Subcutaneous abdominal adipose tissue (tissue), 5 donors: ENCODE results near the gene LGALS8.

Experiments
- H3K27ac ChIP-seq: one replicate; pipeline ENCODE4 v1.7.0; 2013; ENCODE audit warnings: low read depth, mild to moderate bottlenecking, inconsistent platforms, low read length, moderate library complexity
- H3K27me3 ChIP-seq, 5 donors: one replicate each; pipeline ENCODE4 v1.7.0; 2013; ENCODE audit warnings: low read length in 5 of 5, inconsistent platforms in 1 of 5; ENCODE audit not compliant: control insufficient read depth in 5 of 5, insufficient read depth in 4 of 5
- H3K36me3 ChIP-seq, 5 donors: one replicate each; pipeline ENCODE4 v1.7.0; 2013; ENCODE audit warnings: low read length in 5 of 5; ENCODE audit not compliant: control insufficient read depth in 5 of 5, insufficient read depth in 5 of 5
- H3K4me1 ChIP-seq, 5 donors: one replicate each; pipeline ENCODE4 v1.7.0; 2013; ENCODE audit warnings: low read length in 5 of 5, mild to moderate bottlenecking in 3 of 5, moderate library complexity in 1 of 5; ENCODE audit not compliant: control insufficient read depth in 5 of 5, insufficient read depth in 5 of 5
- H3K4me3 ChIP-seq, 5 donors: one replicate each; pipeline ENCODE4 v1.7.0; 2013; ENCODE audit warnings: low read length in 5 of 5, low read depth in 1 of 5
- H3K9ac ChIP-seq, 5 donors: one replicate each; pipeline ENCODE4 v1.7.0; 2013; ENCODE audit warnings: low read length in 5 of 5, mild to moderate bottlenecking in 4 of 5, moderate library complexity in 3 of 5
- H3K9me3 ChIP-seq, 5 donors: one replicate each; pipeline ENCODE4 v1.7.0; 2013; ENCODE audit warnings: low read length in 5 of 5; ENCODE audit not compliant: control insufficient read depth in 5 of 5
- donor health status: healthy.
- donor health status: healthy.
- donor health status: healthy.
- donor health status: healthy.
- donor health status: healthy.

The LGALS8 gene

GRCh38 chr1:236535662-236536161 lies 11.9 kb downstream of the LGALS8 start:
- no peak overlapping the region for H3K9ac ChIP-seq
- no peak overlapping the region for H3K27ac ChIP-seq
- H3K9me3 ChIP-seq = no peaks in the 10 kb centered on the region
- no peak overlapping the region for H3K4me3 ChIP-seq
- peaks cover 0 to 9% (median 3%) of the 10 kb centered on the region in 5 donors for H3K4me1 ChIP-seq
- H3K27me3 ChIP-seq = no peaks in the 10 kb centered on the region
- peaks cover 14 to 65% (median 55%) of the 10 kb centered on the region in 5 donors for H3K36me3 ChIP-seq

GRCh38 chr1:236536540-236536939 lies 12.8 kb downstream of the LGALS8 start:
- Histone ChIP-seq H3K36me3 (peaks cover 18 to 71% (median 59%) of the 10 kb centered on the region in 5 donors), H3K9ac (no peak overlapping the region), H3K4me3 (no peak overlapping the region), H3K27me3 (no peaks in the 10 kb centered on the region), H3K4me1 (peaks cover 0 to 8% (median 3%) of the 10 kb centered on the region in 5 donors), H3K27ac (no peak overlapping the region), H3K9me3 (no peaks in the 10 kb centered on the region)

DNA sequence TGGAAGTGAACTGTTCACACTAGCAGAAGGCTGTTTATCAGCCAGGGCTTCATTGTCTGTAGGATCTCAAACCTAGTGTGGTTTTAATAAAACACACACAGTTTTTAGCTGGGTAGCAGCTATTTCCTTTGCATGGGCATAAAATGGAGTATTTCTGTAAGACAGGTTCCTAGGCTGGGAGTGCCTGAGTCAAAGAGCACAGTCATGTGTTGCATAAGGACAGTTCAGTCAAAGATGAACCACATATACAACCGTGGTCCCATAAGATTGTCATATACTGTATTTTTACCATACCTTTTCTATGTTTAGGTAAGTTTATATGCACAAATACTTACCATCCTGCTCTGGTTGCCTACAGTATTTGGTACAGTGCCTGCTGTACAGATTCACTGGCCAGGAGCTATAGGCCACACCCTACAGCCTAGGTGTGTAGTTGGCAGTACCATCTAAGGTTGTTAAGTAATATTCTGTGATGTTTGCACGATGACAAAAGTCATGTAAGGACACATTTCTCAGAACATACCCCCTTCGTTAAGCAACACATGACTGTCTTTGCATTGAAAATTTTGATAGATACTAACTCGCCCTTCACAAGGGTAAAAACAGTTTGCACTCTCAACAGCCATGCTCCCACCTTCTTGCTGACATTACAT lies 17.2 kb downstream of the LGALS8 start:
- Histone ChIP-seq H3K4me1 (peaks cover 0 to 6% (median 0%) of the 10 kb centered on the region in 5 donors), H3K9ac (no peak overlapping the region), H3K4me3 (no peak overlapping the region), H3K9me3 (no peaks in the 10 kb centered on the region), H3K27ac (no peak overlapping the region), H3K27me3 (no peaks in the 10 kb centered on the region), H3K36me3 (peaks cover 38 to 90% (median 84%) of the 10 kb centered on the region in 5 donors)

DNA sequence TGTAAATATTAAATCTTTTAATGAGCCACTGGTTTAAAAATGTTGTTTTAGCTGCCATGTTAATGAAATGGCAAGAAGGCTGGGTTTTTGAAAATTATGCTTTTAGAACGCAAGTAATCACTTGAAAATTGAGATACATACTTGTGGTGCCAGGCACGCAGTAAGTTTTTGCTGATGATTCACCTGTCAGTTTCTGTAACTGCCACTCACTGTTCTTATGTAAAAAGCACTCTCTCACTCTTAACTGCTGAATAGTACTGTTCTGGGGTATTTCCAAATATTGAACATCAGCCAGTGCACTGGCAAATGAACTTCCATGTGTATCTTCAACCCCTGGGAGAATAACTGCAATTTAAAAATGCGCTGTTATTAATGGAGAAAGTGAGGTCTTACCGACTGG lies 17.9 kb downstream of the LGALS8 start:
- H3K36me3 ChIP-seq = peaks cover 46 to 91% (median 88%) of the 10 kb centered on the region in 5 donors
- no peaks in the 10 kb centered on the region for H3K9me3 ChIP-seq
- peaks cover 0 to 6% (median 0%) of the 10 kb centered on the region in 5 donors for H3K4me1 ChIP-seq
- no peaks in the 10 kb centered on the region for H3K27me3 ChIP-seq
- H3K4me3 ChIP-seq = no peak overlapping the region
- no peak overlapping the region for H3K9ac ChIP-seq
- no peak overlapping the region for H3K27ac ChIP-seq

DNA sequence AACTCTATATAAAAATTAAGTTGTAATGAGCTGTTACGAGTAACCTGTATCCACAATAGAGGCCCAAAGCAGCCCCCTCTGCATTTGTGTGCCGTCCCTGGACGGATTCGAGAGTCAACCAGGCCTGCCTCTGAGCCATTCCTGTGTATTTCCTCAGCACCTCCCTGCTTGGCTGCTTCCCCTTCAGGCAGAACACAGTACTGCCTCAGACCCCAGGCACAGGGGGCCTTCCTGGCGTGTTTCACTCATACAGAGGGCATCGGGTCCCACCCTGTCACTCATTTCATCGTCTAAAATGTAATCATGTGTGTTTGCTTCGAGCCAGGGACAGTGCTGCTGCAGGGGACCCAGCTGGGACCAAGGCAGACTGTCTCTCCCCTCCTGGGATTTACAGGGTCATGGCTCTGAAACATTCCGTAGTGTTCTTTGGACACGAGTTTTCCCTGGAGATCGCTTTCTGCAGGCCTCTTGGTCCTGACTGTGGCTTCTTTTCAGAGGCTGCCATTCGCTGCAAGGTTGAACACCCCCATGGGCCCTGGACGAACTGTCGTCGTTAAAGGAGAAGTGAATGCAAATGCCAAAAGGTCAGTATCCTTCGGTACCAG lies 19.4 kb downstream of the LGALS8 start:
- H3K27me3 ChIP-seq = no peaks in the 10 kb centered on the region

DNA sequence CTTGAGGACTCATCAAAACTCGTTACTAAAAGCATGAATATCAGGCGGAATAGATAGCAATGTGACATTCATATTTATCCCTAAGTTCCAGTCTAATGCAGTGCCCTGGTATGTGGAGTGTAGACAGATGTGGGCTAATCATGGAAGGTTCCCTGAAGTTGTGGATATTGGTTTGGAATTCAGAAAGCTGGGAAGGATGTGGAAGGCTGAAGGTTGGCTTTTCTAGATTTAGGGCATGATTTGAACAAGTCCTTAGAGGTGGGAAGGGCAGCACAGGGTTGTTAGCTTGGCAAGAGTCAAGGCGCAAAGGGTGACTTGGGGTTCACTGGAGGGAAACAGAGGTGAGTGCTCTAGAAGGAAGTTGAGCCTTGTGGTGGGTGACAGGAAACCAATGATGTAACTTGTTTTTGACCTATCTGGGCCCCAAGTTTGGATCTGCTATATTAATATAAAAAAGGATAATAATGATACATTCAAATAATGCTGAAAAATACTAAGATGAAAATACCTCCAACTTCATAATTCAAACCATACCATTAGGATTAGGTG lies 21.9 kb downstream of the LGALS8 start:
- no peaks in the 10 kb centered on the region for H3K27me3 ChIP-seq
- H3K4me1 ChIP-seq = peaks cover 0 to 7% (median 4%) of the 10 kb centered on the region in 5 donors
- no peaks in the 10 kb centered on the region for H3K9me3 ChIP-seq
- peak overlapping the region in 1 of 5 donors; percentile 7 for H3K9ac ChIP-seq
- H3K4me3 ChIP-seq = no peak overlapping the region
- peaks cover 64 to 98% (median 97%) of the 10 kb centered on the region in 5 donors for H3K36me3 ChIP-seq
- no peak overlapping the region for H3K27ac ChIP-seq

More for the DNA sequence above, 19.4 kb downstream of the LGALS8 start:
- Histone ChIP-seq H3K27ac (no peak overlapping the region), H3K4me1 (peaks cover 0 to 6% (median 2%) of the 10 kb centered on the region in 5 donors), H3K9ac (no peak overlapping the region), H3K4me3 (no peak overlapping the region), H3K36me3 (peaks cover 49 to 98% (median 96%) of the 10 kb centered on the region in 5 donors), H3K9me3 (no peaks in the 10 kb centered on the region)

GRCh38 chr1:236548452-236548851 lies 24.7 kb downstream of the LGALS8 start:
- Histone ChIP-seq H3K4me3 (no peak overlapping the region), H3K4me1 (peaks cover 0 to 7% (median under 1%) of the 10 kb centered on the region in 5 donors), H3K27me3 (no peaks in the 10 kb centered on the region), H3K9ac (no peak overlapping the region), H3K36me3 (peaks cover 73 to 100% (median 96%) of the 10 kb centered on the region in 5 donors), H3K9me3 (no peaks in the 10 kb centered on the region), H3K27ac (no peak overlapping the region)

DNA sequence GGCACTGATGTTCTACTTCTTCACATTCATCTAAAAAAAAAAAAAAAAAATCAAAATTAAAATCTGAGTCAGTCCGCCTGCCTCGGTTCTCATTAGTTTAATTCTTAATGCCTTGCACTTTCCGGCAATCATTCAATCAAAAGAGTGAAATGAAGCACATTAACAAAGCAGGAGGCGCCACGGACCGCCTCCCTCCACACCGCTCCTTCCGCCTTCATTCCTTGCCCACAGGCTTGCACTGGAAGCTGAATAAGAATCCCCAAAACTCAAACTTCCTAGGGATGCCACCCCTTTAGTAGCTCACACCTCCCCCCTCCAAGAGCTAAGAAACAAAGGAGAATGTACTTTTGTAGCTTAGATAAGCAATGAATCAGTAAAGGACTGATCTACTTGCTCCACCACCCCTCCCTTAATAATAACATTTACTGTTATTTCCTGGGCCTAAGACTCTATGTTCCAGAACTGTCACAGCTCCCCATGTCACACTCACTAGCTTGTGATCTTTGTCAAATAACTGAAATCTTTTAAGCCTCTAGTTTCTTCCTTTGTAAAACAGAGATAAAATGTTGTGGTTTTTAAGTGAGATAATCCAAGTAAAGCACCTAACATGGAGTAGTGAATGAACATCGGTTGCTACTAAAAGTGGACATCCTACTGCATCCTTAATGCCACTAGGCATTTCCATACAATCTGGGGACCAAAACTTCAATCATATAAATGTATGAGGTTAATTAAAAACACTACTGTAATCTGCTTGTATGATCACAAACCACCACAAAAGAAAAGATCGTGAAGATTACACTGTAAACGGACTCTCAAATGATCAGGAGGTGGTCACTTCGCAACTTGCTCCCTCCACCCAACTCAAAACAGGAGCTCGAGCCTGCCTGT lies 27.4 kb downstream of the LGALS8 start:
- H3K9me3 ChIP-seq = no peaks in the 10 kb centered on the region
- H3K9ac ChIP-seq = no peak overlapping the region
- H3K4me1 ChIP-seq = peaks cover 0 to 7% (median 0%) of the 10 kb centered on the region in 5 donors
- H3K27me3 ChIP-seq = no peaks in the 10 kb centered on the region
- peaks cover 68 to 98% (median 92%) of the 10 kb centered on the region in 5 donors for H3K36me3 ChIP-seq
- H3K27ac ChIP-seq = no peak overlapping the region
- H3K4me3 ChIP-seq = no peak overlapping the region

DNA sequence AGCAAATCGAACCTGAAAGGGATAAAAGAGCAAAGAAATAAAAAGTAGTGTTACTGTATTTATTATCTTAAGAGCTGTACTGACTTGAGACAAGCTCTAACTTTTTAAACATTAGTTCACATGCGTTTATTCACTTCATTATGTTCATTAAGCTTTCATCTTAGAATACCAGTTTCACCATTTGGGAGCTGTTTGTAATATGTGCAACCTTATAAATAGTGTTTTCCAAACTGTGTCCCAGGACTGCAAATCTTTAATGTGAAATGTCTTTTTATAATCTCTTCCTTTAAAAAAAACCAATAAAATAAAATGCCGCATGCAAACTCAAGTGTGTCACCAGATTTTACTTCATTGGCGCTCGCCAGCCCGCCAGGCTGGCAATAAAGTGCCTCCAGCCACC lies 28.3 kb downstream of the LGALS8 start:
- Histone ChIP-seq H3K36me3 (peaks cover 67 to 98% (median 92%) of the 10 kb centered on the region in 5 donors), H3K9ac (no peak overlapping the region), H3K27me3 (no peaks in the 10 kb centered on the region), H3K4me3 (no peak overlapping the region), H3K27ac (no peak overlapping the region), H3K4me1 (peaks cover 0 to 7% (median 2%) of the 10 kb centered on the region in 5 donors), H3K9me3 (no peaks in the 10 kb centered on the region)
